K562 (cell line): ENCODE measurements around the gene MYADM. TPM values are rescaled to one million over a fixed set of nuclear protein-coding genes. Genes with fewer than 3 reads are reported as not detected.
A peak's percentile ranks its signal among the peaks of the same experiment; 100 is the strongest.

Source experiments
- ARID3B ChIP-seq: fragments of 250-450 bp; sonication (Bioruptor Pico); IDR thresholded peaks from 2 replicates; pipeline ENCODE4 v1.4.0; 2020; ENCODE audit warnings: borderline replicate concordance
- ATF6 ChIP-seq: sonication (generic); formaldehyde crosslinking; IDR thresholded peaks from 2 replicates; pipeline ENCODE4 v1.4.0; 2020; ENCODE audit warnings: mild to moderate bottlenecking, missing genetic modification reagents
- CBFA2T3 ChIP-seq: fragments of 450-650 bp; IDR thresholded peaks from 2 replicates; pipeline ENCODE4 v1.6.1; 2017
- CXXC5 ChIP-seq: fragments of 250-450 bp; sonication (Bioruptor Pico); IDR thresholded peaks from 2 replicates; pipeline ENCODE4 v1.8.0; 2022; ENCODE audit warnings: inconsistent platforms, mild to moderate bottlenecking, moderate library complexity
- FOSL1 ChIP-seq: fragments of 200-800 bp; sonication (Bioruptor generic); conservative IDR thresholded peaks from 2 replicates; pipeline ENCODE4 v1.6.1; 2016; ENCODE audit warnings: missing genetic modification characterization, missing compliant biosample characterization
- FOXJ3 ChIP-seq: sonication (generic); formaldehyde crosslinking; IDR thresholded peaks from 2 replicates; pipeline ENCODE4 v1.4.0; 2020; ENCODE audit warnings: mild to moderate bottlenecking, missing genetic modification reagents
- FOXK1 ChIP-seq: sonication (generic); formaldehyde crosslinking; IDR thresholded peaks from 2 replicates; pipeline ENCODE4 v1.8.0; 2022; ENCODE audit warnings: missing genetic modification reagents, mild to moderate bottlenecking, borderline replicate concordance
- FOXP1 ChIP-seq: sonication (generic); formaldehyde crosslinking; IDR thresholded peaks from 2 replicates; pipeline ENCODE4 v1.8.0; 2022; ENCODE audit warnings: mild to moderate bottlenecking, missing genetic modification reagents
- ILF3 ChIP-seq: fragments of 450-650 bp; IDR thresholded peaks from 2 replicates; pipeline ENCODE4 v1.6.1; 2018; ENCODE audit warnings: antibody characterized with exemption, mild to moderate bottlenecking, moderate library complexity, borderline replicate concordance
- MCM5 ChIP-seq: fragments of 450-650 bp; IDR thresholded peaks from 2 replicates; pipeline ENCODE4 v1.6.1; 2016; ENCODE audit warnings: low read depth
- MECOM ChIP-seq: fragments of 250-450 bp; sonication (Bioruptor Pico); IDR thresholded peaks from 2 replicates; pipeline ENCODE4 v1.8.0; 2022; ENCODE audit warnings: inconsistent platforms
- MTA2 ChIP-seq: fragments of 450-650 bp; IDR thresholded peaks from 2 replicates; pipeline ENCODE4 v1.6.1; 2016; ENCODE audit warnings: low read depth
- NFXL1 ChIP-seq: fragments of 450-650 bp; formaldehyde crosslinking; IDR thresholded peaks from 2 replicates; pipeline ENCODE4 v1.4.0; 2021; ENCODE audit warnings: mild to moderate bottlenecking
- POLR2AphosphoS2 ChIP-seq: IDR thresholded peaks from 2 replicates; pipeline ENCODE4 v1.6.1; 2012; ENCODE audit warnings: low read length, improper control_type of control experiment
- RBM15 ChIP-seq: fragments of 200-400 bp; formaldehyde crosslinking; IDR thresholded peaks from 2 replicates; pipeline ENCODE4 v1.6.1; 2018; ENCODE audit warnings: mild to moderate bottlenecking, low read length, moderate library complexity; ENCODE audit not compliant: insufficient read depth
- SAFB2 ChIP-seq: fragments of 200-400 bp; formaldehyde crosslinking; IDR thresholded peaks from 2 replicates; pipeline ENCODE4 v1.6.1; 2018; ENCODE audit warnings: borderline replicate concordance, low read length, low read depth, moderate library complexity; ENCODE audit not compliant: severe bottlenecking
- SLC30A9 ChIP-seq: fragments of 250-450 bp; sonication (Bioruptor Pico); IDR thresholded peaks from 2 replicates; pipeline ENCODE4 v1.8.0; 2022; ENCODE audit warnings: mild to moderate bottlenecking, moderate library complexity
- THRA ChIP-seq: fragments of 450-650 bp; IDR thresholded peaks from 2 replicates; pipeline ENCODE4 v1.6.1; 2017; ENCODE audit warnings: mild to moderate bottlenecking, moderate library complexity
- ZNF274 ChIP-seq: IDR thresholded peaks from 2 replicates; pipeline ENCODE4 v1.6.1; 2011; ENCODE audit warnings: low read depth, mild to moderate bottlenecking, low read length, moderate library complexity, borderline replicate concordance
- ZNF639 ChIP-seq, 2 experiments: fragments of 200-800 bp in 1 of 2; sonication (Bioruptor generic) in 1 of 2; sonication (generic) in 1 of 2; formaldehyde crosslinking in 1 of 2; IDR thresholded peaks in 1 of 2; conservative IDR thresholded peaks in 1 of 2; 2 replicates each; pipeline versions ENCODE4 v1.5.0 to v1.6.1; 2016 to 2020; ENCODE audit warnings: missing compliant biosample characterization in 1 of 2, missing genetic modification characterization in 1 of 2, missing genetic modification reagents in 1 of 2
- ZNF717 ChIP-seq: fragments of 250-450 bp; sonication (Bioruptor Pico); IDR thresholded peaks from 2 replicates; pipeline ENCODE4 v1.5.0; 2021
- ZNF77 ChIP-seq: fragments of 250-450 bp; sonication (Bioruptor Pico); IDR thresholded peaks from 2 replicates; pipeline ENCODE4 v1.5.0; 2020
- ZNF785 ChIP-seq: fragments of 250-450 bp; sonication (Bioruptor Pico); IDR thresholded peaks from 2 replicates; pipeline ENCODE4 v1.4.0; 2020; ENCODE audit warnings: mild to moderate bottlenecking
- polyA plus RNA-seq, 8 experiments: library from polyadenylated mRNA; depleted of rRNA in 4 of 8; stranded (reverse) in 5 of 8; unstranded in 3 of 8; fragments of >200 nt; fragmentation: Nextera tagmentation in 2 of 8; fragmentation: Illumina TruSeq in 1 of 8; extraction: Ambion mirVana in 2 of 8; extraction: Trizol in 1 of 8; gene quantifications; 2 replicates each; pipeline versions ENCODE4 v1.2.1 to v1.2.3, GENCODE V29; 2011 to 2014; ENCODE audit warnings: inconsistent platforms in 1 of 8, missing spikeins in 1 of 8
- total RNA-seq, 7 experiments: library from RNA; depleted of rRNA in 6 of 7; stranded (reverse); fragments of >200 nt in 6 of 7; fragmentation: Illumina TruSeq in 2 of 7; extraction: Trizol in 2 of 7; gene quantifications; 2 replicates each; pipeline versions ENCODE4 v1.2.1 to v1.2.3, GENCODE V29; 2011 to 2021; ENCODE audit warnings: low replicate concordance in 1 of 7

Gene MYADM
- total and polyA plus RNA-seq, 9 of the 15 experiments (the other 6 are each of a cell fraction or from before 2014, with no cell fraction given), result 4.5 to 70.3 (median 14.4) TPM

- TF ChIP-seq ZNF274 (no peak), SLC30A9 (no peak), ZNF639 (CRISPR knock-in tag; conservative IDR thresholded peaks at IDR 0.05 in 1 of 2, IDR thresholded peaks at IDR 0.05 in 1 of 2) (no peak), ILF3 (no peak), CXXC5 (CRISPR knock-in tag) (peak; percentile 51; the same call in 1 of the 2 replicates), MECOM (no peak), FOXJ3 (CRISPR knock-in tag) (peak; percentile 99), ZNF77 (no peak), THRA (no peak), ZNF717 (CRISPR knock-in tag) (no peak), FOSL1 (tag) (no peak), MTA2 (no peak), FOXK1 (CRISPR knock-in tag) (no peak), POLR2AphosphoS2 (no peak), MCM5 (no peak), ATF6 (CRISPR knock-in tag) (no peak), RBM15 (no peak), CBFA2T3 (no peak), ARID3B (no peak), ZNF785 (CRISPR knock-in tag) (no peak), FOXP1 (CRISPR knock-in tag) (no peak), SAFB2 (no peak), NFXL1 (no peak)
These were observed at the start of gene MYADM (continued) for GRCh38 chr19:53867225-53868090.
